IPS-18c (cell line): ENCODE measurements around the gene FGF12.

Source experiments
- H3K4me3 ChIP-seq: 2 replicates; pipeline ENCODE4 v1.7.0; 2013; ENCODE audit warnings: low read depth, mild to moderate bottlenecking, low read length, moderate library complexity; ENCODE audit not compliant: insufficient read depth
- H3K9me3 ChIP-seq: one replicate; pipeline ENCODE4 v1.6.1; 2013; ENCODE audit warnings: mild to moderate bottlenecking, low read length, moderate library complexity; ENCODE audit not compliant: control insufficient read depth, insufficient read depth

The FGF12 gene

GRCh38 chr3:192570315-192570714 is 157.0 kb downstream of the FGF12 start:
- Histone ChIP-seq H3K4me3 (no peak overlapping the region), H3K9me3 (peaks cover 1% of the 10 kb centered on the region)

GRCh38 chr3:192566706-192567290 is 160.5 kb downstream of the FGF12 start:
- no peak overlapping the region for H3K4me3 ChIP-seq

DNA sequence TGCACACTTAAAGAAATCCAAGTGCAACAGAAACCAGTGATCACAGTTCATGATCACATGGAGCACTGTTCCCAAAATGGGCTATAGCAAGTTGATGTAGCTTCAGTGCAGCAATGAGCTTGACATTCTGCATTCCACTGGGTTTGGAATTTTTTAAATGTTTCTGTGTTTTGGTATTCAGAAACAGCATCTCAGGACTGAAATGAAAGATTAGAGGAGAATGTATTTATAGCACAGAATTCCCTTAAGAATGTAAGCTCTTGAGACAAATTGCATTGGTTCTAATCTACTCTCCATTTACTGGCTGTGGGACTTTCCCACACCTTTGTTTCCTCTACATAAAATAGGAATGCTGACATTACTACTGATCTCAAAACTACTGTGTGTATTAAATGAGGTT is 162.7 kb downstream of the FGF12 start:
- no peaks in the 10 kb centered on the region for H3K9me3 ChIP-seq
- H3K4me3 ChIP-seq = no peak overlapping the region

More at GRCh38 chr3:192566706-192567290, 160.5 kb downstream of the FGF12 start:
- no peaks in the 10 kb centered on the region for H3K9me3 ChIP-seq

- no peak overlapping the region for H3K4me3 ChIP-seq
- no peaks in the 10 kb centered on the region for H3K9me3 ChIP-seq
These were observed 163.9 kb downstream of the FGF12 start for GRCh38 chr3:192563417-192563816.

DNA sequence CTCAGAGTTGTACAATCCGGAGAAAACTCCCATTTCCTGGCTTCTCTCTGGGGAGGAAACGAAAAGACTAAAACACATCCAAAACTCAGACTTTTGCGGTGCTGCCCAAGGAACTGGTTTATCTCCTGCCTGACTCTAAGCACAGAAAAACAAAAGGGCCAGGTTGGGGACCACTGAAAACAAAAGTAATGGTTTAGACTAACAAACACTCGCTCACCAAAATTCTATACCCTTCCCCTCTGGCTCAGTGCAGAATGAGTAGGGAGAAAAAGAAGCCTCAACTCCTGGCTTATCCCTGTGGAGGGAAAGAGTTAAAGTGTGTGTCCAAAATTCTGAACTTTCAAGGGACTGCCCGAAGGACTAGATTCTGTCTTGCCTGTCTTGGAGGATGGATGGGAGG is 173.6 kb downstream of the FGF12 start:
- Histone ChIP-seq H3K9me3 (peaks cover 2% of the 10 kb centered on the region), H3K4me3 (no peak overlapping the region)

DNA sequence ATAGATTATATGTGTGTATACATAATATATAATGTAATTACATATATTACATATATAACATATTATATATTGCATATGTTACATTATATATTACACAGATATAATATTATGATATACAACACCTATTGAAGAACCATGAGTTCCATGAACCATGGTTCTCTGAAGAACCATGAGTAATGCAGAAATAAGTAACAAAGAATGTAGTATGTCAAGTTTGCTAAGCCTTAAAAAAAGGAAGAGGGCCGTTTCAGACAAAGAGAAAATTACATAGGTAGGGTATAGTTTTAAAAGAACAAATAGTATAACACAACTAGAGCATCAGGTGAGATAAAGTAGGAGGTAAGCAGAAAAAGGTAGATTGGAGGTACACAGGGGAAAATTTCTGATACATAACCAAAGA is 177.0 kb downstream of the FGF12 start:
- H3K9me3 ChIP-seq = no peaks in the 10 kb centered on the region
- no peak overlapping the region for H3K4me3 ChIP-seq

- Histone ChIP-seq H3K9me3 (peaks cover 2% of the 10 kb centered on the region), H3K4me3 (no peak overlapping the region)
These were observed 182.0 kb downstream of the FGF12 start for GRCh38 chr3:192545333-192545732.

DNA sequence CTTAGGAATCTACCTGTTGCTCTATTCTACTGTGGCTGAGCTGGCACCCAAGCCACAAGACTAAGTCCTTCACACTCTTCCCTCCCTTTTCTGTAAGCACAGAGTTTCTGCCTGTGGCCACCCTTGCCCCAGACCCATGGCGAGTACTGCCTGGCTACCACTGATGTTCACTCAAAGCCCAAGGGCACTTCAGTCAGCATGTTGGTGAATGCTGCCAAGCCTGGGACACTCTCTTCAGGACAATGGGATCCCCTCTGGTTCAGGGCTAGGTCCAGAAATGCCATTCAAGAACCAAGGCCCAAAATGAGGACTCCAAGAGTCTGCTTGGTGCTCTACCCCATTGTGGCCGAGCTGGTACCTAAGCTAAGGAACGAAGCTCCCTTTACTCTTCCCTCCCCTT is 184.2 kb downstream of the FGF12 start:
- peaks cover 2% of the 10 kb centered on the region for H3K9me3 ChIP-seq
- no peak overlapping the region for H3K4me3 ChIP-seq

GRCh38 chr3:192516820-192517219 is 210.5 kb downstream of the FGF12 start:
- H3K4me3 ChIP-seq = no peak overlapping the region
- H3K9me3 ChIP-seq = no peaks in the 10 kb centered on the region

DNA sequence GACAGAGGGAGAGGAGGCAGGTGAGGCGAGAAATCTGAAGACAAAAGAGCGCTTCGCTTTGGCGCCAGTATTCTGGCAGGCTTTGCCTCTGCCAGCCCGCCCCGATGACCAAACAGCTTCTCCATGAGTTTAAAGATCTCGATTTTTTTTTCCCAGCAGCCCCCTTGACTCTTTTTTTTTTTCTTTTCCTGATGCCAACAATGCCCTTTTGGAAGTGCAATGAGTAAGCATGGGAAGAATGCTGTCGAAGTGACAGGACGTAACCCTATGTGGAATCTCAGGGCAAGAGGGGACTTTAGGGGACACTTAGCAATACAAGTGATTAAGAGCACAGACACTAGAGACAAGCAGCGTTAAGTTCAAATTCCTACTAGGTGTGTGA is 211.7 kb downstream of the FGF12 start:
- Histone ChIP-seq H3K4me3 (peak overlapping the region; percentile 78), H3K9me3 (no peaks in the 10 kb centered on the region)

DNA sequence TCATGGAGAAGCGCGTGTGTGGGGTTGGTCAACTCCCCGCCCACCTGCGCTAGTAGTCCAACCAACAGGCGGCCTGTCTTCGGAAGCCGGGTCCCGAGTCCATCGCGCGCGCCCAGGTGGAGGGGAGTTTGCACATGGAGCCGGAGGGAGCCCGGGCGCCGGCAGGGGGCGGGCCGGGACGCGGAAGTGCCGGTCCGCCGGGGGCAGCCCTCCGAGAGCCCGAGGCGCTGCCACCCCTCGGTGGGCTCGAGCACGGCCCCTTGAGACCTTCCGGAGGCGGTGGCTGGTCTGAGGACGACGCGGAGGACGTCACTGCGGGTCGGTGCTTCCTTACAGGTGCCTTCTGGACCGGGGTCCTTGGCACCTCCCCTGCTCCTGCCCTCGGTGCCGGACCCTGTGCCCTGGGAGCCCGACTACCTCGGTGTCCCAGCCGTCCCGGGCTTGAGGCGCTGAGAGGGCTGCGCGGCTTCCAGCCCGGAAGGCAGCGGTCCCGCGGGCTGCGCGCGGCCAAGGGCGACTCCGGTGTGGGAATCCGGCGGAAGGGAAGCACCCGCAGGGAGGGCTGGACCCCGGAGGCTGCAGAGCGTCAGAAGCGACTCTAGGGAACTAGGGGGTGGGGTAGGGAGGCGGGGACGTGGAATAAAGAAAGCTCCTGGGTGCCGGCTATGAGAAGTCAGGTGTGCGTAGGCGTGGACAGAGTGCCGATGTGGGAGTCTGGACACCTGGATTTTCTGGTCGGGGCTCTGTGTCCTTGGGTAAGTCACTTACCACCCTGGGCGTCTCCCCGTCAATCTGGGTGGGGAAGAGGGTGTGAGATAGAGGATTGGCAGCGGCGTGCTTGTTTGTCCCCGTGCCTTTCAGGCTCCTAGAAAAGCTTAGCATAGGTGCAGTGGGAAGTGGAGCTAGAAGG is 212.3 kb downstream of the FGF12 start:
- Histone ChIP-seq H3K4me3 (peak overlapping the region; percentile 78), H3K9me3 (no peaks in the 10 kb centered on the region)

- Histone ChIP-seq H3K4me3 (peak overlapping the region; percentile 78), H3K9me3 (no peaks in the 10 kb centered on the region)
These were observed 213.1 kb downstream of the FGF12 start for GRCh38 chr3:192514081-192514753.

GRCh38 chr3:192505731-192506130 is 221.6 kb downstream of the FGF12 start:
- Histone ChIP-seq H3K9me3 (no peaks in the 10 kb centered on the region), H3K4me3 (no peak overlapping the region)

GRCh38 chr3:192501401-192501800 is 225.9 kb downstream of the FGF12 start:
- no peak overlapping the region for H3K4me3 ChIP-seq

GRCh38 chr3:192496905-192497587 is 230.3 kb downstream of the FGF12 start:
- Histone ChIP-seq H3K9me3 (no peaks in the 10 kb centered on the region), H3K4me3 (no peak overlapping the region)

More at GRCh38 chr3:192501401-192501800, 225.9 kb downstream of the FGF12 start:
- no peaks in the 10 kb centered on the region for H3K9me3 ChIP-seq

- H3K4me3 ChIP-seq = no peak overlapping the region
- no peaks in the 10 kb centered on the region for H3K9me3 ChIP-seq
These were observed 233.2 kb downstream of the FGF12 start for GRCh38 chr3:192494174-192494573.

GRCh38 chr3:192490720-192491119 is 236.6 kb downstream of the FGF12 start:
- Histone ChIP-seq H3K4me3 (no peak overlapping the region), H3K9me3 (no peaks in the 10 kb centered on the region)
